ENCODE measurements around the gene PLB1. TPM values are rescaled to one million over a fixed set of nuclear protein-coding genes. Genes with fewer than 3 reads are reported as not detected.

Gene PLB1
- total and polyA plus RNA-seq, 9 of the 15 experiments (the other 6 are each of a cell fraction or from before 2014, with no cell fraction given) = 0.01 to 0.09 (median 0.07) TPM; not detected in 2

DNA sequence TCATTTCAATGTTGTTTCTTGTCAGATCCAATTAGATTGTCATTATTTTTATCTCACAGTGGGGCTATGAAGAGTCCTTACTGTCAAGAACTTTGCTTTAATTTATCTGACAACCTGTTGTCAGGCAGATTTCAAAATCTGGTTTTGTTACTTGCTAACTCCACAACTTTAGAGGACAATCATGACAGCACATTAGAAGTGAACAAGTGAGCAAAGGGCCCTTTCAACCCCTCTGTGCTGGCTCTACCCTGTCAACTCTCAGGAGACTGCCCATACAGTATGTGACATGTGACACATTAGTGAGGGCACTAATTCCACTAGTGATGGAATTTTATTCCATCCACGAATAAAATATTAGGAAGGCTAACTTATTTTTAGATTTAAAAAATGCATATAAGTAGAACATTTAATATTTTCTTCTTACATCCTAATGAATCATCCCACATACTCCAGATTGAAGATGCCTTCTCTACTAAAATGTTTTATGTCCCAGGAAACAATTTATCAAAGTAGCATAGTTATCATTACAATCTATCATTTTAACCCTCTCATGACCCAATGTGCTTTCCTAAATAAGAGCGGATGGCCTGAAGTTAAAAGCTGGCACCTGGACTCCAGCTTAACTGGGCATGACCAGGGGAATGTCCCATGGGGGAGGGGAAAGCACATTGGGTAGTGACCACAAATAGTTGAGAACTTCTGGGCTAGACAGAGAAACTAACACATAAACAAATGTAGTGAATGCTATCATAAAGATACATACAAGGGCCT lies 158.2 kb downstream of the PLB1 start:
- peaks cover 0 to 5% of the 10 kb centered on the region in 2 experiments; a peak in 1 of 5 replicates for H3K4me1 ChIP-seq (replicated peaks in 1 of 2; ENCODE audit: control insufficient read depth in 2 of 2, insufficient read depth in 2 of 2, low read length in 2 of 2)
- CTCF ChIA-PET (ENCODE audit: low intra/inter-chr PET ratio) = no interaction called here
- intact Hi-C loops (cut with micrococcal nuclease) = no loop called here
- TF ChIP-seq, protein P1, sequence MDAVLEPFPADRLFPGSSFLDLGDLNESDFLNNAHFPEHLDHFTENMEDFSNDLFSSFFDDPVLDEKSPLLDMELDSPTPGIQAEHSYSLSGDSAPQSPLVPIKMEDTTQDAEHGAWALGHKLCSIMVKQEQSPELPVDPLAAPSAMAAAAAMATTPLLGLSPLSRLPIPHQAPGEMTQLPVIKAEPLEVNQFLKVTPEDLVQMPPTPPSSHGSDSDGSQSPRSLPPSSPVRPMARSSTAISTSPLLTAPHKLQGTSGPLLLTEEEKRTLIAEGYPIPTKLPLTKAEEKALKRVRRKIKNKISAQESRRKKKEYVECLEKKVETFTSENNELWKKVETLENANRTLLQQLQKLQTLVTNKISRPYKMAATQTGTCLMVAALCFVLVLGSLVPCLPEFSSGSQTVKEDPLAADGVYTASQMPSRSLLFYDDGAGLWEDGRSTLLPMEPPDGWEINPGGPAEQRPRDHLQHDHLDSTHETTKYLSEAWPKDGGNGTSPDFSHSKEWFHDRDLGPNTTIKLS (IDR thresholded peaks at IDR 0.05; ENCODE audit: borderline replicate concordance, low read depth) = no peak
- no peak for TF ChIP-seq HDAC2 (IDR thresholded peaks at IDR 0.05)
- TF ChIP-seq, protein P2, sequence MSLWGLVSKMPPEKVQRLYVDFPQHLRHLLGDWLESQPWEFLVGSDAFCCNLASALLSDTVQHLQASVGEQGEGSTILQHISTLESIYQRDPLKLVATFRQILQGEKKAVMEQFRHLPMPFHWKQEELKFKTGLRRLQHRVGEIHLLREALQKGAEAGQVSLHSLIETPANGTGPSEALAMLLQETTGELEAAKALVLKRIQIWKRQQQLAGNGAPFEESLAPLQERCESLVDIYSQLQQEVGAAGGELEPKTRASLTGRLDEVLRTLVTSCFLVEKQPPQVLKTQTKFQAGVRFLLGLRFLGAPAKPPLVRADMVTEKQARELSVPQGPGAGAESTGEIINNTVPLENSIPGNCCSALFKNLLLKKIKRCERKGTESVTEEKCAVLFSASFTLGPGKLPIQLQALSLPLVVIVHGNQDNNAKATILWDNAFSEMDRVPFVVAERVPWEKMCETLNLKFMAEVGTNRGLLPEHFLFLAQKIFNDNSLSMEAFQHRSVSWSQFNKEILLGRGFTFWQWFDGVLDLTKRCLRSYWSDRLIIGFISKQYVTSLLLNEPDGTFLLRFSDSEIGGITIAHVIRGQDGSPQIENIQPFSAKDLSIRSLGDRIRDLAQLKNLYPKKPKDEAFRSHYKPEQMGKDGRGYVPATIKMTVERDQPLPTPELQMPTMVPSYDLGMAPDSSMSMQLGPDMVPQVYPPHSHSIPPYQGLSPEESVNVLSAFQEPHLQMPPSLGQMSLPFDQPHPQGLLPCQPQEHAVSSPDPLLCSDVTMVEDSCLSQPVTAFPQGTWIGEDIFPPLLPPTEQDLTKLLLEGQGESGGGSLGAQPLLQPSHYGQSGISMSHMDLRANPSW (CRISPR knock-in tag; IDR thresholded peaks at IDR 0.05) = no peak
- TF ChIP-seq U2AF2 (optimal IDR thresholded peaks at IDR 0.05; ENCODE audit: low read depth, low read length) = no peak
- TF ChIP-seq, protein P3, sequence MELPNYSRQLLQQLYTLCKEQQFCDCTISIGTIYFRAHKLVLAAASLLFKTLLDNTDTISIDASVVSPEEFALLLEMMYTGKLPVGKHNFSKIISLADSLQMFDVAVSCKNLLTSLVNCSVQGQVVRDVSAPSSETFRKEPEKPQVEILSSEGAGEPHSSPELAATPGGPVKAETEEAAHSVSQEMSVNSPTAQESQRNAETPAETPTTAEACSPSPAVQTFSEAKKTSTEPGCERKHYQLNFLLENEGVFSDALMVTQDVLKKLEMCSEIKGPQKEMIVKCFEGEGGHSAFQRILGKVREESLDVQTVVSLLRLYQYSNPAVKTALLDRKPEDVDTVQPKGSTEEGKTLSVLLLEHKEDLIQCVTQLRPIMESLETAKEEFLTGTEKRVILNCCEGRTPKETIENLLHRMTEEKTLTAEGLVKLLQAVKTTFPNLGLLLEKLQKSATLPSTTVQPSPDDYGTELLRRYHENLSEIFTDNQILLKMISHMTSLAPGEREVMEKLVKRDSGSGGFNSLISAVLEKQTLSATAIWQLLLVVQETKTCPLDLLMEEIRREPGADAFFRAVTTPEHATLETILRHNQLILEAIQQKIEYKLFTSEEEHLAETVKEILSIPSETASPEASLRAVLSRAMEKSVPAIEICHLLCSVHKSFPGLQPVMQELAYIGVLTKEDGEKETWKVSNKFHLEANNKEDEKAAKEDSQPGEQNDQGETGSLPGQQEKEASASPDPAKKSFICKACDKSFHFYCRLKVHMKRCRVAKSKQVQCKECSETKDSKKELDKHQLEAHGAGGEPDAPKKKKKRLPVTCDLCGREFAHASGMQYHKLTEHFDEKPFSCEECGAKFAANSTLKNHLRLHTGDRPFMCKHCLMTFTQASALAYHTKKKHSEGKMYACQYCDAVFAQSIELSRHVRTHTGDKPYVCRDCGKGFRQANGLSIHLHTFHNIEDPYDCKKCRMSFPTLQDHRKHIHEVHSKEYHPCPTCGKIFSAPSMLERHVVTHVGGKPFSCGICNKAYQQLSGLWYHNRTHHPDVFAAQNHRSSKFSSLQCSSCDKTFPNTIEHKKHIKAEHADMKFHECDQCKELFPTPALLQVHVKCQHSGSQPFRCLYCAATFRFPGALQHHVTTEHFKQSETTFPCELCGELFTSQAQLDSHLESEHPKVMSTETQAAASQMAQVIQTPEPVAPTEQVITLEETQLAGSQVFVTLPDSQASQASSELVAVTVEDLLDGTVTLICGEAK (IDR thresholded peaks at IDR 0.05) = no peak
- TF ChIP-seq, protein P3 (CRISPR knock-in tag; IDR thresholded peaks at IDR 0.05) = no peak
- no peak for TF ChIP-seq IFI16 (CRISPR knock-in tag; IDR thresholded peaks at IDR 0.05)

More for the DNA sequence above, 158.2 kb downstream of the PLB1 start:
- no peaks in the 10 kb centered on the region for H3K9me1 ChIP-seq (ENCODE audit: control insufficient read depth, insufficient read depth, low read length)
- 37% methylated on average over 2 of the region's 2 CpGs for WGBS (ENCODE audit: insufficient coverage, low coverage, missing lambda C conversion rate)
- H3K4me2 ChIP-seq (ENCODE audit: insufficient read depth, low read length) = no peak overlapping the region
- no peaks in the 10 kb centered on the region for H3K9me3 ChIP-seq (replicated peaks; ENCODE audit: control insufficient read depth, insufficient read depth, low read depth, low read length)
- H2AFZ ChIP-seq (ENCODE audit: low read depth, low read length) = no peak overlapping the region
- H3K4me3 ChIP-seq = no peak overlapping the region
- POLR2A ChIA-PET = interaction anchor here (0.6 to 1.0 kb wide), 3 partner anchors 9 to 17 kb away, joined by 3 to 6 read pairs (median 3); no protein-coding TSS in a partner anchor
- ATAC-seq (no peak), FAIRE-seq (no peak), DNase-seq (ENCODE audit: extremely low read depth in 1 of 4, low spot score in 3 of 4) (no peak)
- H3K27ac ChIP-seq (ENCODE audit: extremely low read depth, low read depth, low read length) = no peak overlapping the region
- no peaks in the 10 kb centered on the region for H3K79me2 ChIP-seq (ENCODE audit: control insufficient read depth, insufficient read depth, low read length)
- peaks cover 4 to 10% of the 10 kb centered on the region in 2 experiments; a peak in 3 of 5 replicates for H3K27me3 ChIP-seq (ENCODE audit: control insufficient read depth in 2 of 2, insufficient read depth in 2 of 2, low read length in 2 of 2)
- no peaks in the 10 kb centered on the region for H4K20me1 ChIP-seq (replicated peaks; ENCODE audit: control insufficient read depth, insufficient read depth, low read length)
- no peak overlapping the region for H3K9ac ChIP-seq (ENCODE audit: insufficient read depth in 1 of 2, low read depth in 2 of 2, low read length in 2 of 2)
- H3K36me3 ChIP-seq (ENCODE audit: control insufficient read depth, insufficient read depth, low read length) = no peaks in the 10 kb centered on the region
- in situ Hi-C loops (cut with MboI) = no loop called here
- BruUV-seq (replicated peaks) = no TSS peak

Measured in K562 (cell line).